Retinal pigment epithelial cell (primary cell): ENCODE data around the gene CDK16.

Experiments
- DNase-seq: peaks from one replicate; pipeline ENCODE4 v3.0.0-alpha.2; 2010; ENCODE audit warnings: low read depth
- H3K4me3 ChIP-seq: 2 replicates; pipeline ENCODE4 v1.5.1; 2011; ENCODE audit warnings: mild to moderate bottlenecking, low read length, control low read depth, moderate library complexity
- CTCF ChIP-seq: conservative IDR thresholded peaks from 2 replicates; pipeline ENCODE4 v1.5.1; 2011; ENCODE audit warnings: low read depth, low read length, control low read depth, inconsistent platforms

CDK16 gene

GRCh38 chrX:47179221-47179927, 39.1 kb upstream of the CDK16 start:
- no peak overlapping the region for H3K4me3 ChIP-seq
- no peak for TF ChIP-seq CTCF
- DNase-seq, result no peak

GRCh38 chrX:47179928-47180255, 38.6 kb upstream of the CDK16 start:
- DNase-seq, result no peak
- no peak overlapping the region for H3K4me3 ChIP-seq
- no peak for TF ChIP-seq CTCF

- no peak for TF ChIP-seq CTCF
- DNase-seq, result no peak
- H3K4me3 ChIP-seq, result no peak overlapping the region
Measured at GRCh38 chrX:47180346-47180745, 38.1 kb upstream of the CDK16 start.

GRCh38 chrX:47181301-47181700, 37.2 kb upstream of the CDK16 start:
- DNase-seq, result no peak
- H3K4me3 ChIP-seq, result no peak overlapping the region
- TF ChIP-seq CTCF, result no peak

GRCh38 chrX:47182106-47182700, 36.3 kb upstream of the CDK16 start:
- no peak for TF ChIP-seq CTCF
- no peak for DNase-seq
- H3K4me3 ChIP-seq, result no peak overlapping the region

GRCh38 chrX:47184486-47184885, 34.0 kb upstream of the CDK16 start:
- DNase-seq, result no peak
- TF ChIP-seq CTCF, result no peak
- H3K4me3 ChIP-seq, result no peak overlapping the region

GRCh38 chrX:47185241-47185640, 33.2 kb upstream of the CDK16 start:
- TF ChIP-seq CTCF, result no peak
- no peak for DNase-seq
- H3K4me3 ChIP-seq, result no peak overlapping the region
